ENCODE results near the gene PPP2R5A.
"Not testable (repeated sequence)": the region's sequence is repeated elsewhere in the genome, so short reads cannot be mapped to it uniquely, and the experiment has no call there.

PPP2R5A gene

DNA sequence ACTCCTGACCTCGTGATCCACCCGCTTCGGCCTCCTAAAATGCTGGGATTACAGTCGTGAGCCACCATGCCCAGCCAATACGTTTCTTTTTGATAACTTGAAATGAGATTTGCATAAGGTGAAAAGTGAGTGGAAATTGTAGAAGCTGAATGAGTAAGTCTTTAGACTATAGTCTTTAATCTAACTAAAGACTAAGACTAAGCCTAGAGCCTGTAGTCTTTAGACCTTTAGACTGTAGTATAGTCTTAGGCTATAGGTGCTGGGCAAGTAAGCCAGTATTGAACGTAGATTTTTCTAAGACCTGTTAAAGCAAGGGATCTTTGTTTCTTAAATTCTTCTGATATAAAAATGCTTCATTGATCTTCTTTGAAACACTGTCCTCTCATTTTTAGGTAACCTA lies 12.1 kb downstream of the PPP2R5A start:
- DNase-seq (ENCODE audit: low read depth, low spot score), result no peak

DNA sequence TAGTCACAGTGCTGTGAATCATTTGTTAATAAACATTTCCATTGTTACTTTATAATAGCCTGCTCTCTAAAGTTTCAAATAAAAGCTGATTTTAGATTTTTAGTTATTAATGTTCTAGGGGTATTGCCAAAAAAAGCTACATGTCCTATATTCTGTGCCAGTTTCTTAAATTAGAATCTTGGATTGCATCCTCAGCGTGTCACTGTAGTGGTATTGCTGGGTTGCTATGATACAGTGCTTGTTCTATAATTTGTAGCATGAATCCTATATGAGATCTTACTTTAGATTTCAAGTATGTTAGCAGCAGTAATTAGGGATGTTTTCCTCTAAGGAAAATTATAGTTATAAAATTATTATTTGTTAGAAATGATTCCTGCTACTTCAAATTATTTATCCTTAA lies 16.4 kb downstream of the PPP2R5A start:
- no peak for DNase-seq (ENCODE audit: low read depth, low spot score)

DNA sequence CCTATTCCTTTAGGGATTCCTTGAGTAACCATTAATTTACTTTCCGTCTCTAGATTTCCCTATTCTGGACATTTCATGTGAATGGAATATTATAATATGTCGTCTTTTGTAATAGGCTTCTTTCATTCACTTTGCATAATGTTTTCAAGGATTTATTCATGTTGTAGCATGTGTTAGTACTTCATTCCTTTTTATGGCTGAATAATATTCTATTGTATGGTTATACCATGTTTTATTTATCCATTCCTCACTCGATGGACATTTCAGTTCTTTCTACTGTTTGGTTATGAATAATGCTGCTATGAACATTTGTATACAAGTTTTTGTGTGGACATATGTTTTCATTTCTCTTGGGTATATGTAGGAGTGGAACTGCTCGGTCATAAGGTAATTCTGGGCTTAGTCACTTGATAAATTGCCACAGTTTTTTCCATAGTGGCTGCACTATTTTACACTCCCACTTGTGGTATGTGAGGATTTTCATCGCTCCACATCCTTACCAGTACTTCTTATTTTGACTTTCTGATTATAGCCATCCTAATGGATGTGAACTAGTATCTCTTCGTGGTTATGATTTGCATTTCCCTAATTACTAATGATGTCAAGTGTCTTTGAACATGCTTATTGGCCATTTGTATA lies 17.7 kb downstream of the PPP2R5A start:
- DNase-seq (ENCODE audit: low read depth, low spot score), result no peak

DNA sequence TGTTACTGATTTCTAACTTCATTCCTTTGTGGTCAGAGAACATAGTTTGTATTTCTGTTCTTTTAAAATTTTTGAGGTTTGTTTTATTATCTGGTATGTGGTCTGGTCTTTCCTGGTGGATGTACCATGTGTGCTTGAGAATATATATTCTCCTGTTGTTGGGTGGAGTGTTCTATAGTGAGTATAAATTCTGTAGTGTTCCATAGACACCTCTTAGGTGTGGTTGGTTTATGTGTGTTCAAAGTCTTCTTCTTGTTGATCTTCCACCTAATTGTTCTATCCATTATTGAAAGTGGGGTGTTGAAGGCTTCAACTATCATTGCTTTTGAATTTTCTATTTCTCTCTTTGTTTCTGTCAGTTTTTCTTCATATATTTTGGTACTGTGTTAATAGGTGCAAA lies 20.1 kb downstream of the PPP2R5A start:
- DNase-seq (ENCODE audit: low read depth, low spot score), result no peak

DNA sequence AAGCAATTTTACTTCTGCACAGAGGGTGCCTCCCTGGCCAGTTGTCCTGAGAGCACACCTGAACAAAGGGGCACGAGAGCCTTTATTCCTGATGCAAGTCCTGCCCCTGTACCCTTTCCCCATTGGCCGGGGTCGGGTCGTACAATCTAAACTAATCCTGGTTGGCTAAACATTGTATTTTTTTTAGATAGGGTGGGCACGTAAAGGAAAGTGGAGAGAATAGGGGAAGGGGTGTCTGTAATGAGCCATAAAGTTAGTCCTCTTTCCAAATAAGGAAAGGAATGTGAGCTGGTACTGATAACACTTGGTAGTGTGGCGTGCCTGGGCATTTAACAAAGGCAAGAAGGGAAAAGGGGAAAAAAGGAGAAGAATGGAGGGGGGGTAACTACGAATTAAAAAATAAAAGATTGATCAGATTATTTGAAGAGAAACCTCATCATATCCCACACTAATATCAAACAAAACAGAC lies 20.8 kb downstream of the PPP2R5A start:
- DNase-seq (ENCODE audit: low read depth, low spot score), result not testable (repeated sequence)

DNA sequence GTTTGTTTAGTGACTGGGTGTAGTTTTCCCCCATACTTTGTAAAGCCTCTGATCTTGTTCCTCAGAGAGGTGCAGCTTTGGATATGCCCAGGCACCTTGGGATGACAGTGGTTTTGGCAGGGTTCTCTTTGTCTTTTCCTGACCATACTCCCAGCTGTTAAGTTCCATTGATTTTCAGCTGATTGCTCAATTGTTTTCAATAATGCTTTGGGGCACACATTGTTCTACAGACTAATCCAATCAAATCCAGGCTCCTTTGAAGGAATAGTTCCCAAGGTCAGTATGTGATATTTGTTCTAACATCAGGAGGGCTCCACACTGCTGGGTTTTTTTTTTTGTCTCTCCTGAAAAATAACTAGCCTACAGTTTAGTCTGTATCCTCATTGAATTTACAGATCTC lies 24.8 kb downstream of the PPP2R5A start:
- DNase-seq (ENCODE audit: low read depth, low spot score), result no peak

DNA sequence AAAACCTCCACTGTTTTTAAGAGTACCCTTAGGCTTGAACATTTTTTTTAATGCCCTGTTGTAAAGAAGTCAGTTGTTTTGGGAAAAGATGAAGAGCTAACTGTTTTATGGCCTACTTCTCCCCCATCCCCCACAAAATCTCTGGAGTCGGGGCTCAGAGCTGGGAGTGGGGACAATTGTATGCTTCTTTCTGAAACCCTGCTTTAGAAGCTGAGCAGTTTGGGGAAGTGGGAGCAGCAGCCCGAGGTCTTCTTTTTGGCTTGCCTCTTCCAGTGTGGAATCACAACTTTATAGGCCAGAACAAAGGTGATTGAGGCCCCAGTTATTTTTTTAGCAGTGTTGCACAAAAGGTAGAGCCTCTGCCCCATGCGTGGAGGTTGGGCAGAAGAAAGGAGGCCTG lies 25.2 kb downstream of the PPP2R5A start:
- DNase-seq (ENCODE audit: low read depth, low spot score), result no peak

DNA sequence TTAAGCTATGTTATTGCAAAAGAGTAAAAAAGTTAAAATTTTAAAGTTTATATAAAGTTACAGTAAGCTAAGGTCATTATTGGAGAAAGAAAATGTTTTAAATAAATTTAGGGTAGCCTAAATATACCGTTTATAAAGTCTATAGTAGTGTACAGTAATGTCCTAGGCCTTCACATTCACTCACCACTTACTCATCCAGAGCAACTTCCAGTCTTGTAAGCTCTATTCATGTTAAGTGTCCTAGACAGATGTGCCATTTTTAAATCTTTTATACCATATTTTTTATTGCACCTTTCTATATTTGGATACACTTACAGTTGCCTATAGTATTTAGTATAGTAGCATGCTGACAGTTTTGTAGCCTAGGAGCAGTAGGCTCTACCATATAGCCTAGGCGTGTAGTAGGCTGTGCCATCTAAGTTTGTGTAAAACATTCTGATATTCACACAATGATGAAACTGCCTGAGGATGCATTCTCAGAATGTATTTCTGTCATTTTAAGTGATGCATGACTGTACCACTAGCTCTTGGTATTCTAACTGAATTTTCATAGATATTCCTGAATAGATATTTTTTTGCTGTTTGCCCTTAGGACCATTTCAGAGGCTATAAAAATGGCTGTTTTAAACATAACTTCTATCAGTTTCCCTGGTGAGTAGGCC lies 26.8 kb downstream of the PPP2R5A start:
- no peak for DNase-seq (ENCODE audit: low read depth, low spot score)

DNA sequence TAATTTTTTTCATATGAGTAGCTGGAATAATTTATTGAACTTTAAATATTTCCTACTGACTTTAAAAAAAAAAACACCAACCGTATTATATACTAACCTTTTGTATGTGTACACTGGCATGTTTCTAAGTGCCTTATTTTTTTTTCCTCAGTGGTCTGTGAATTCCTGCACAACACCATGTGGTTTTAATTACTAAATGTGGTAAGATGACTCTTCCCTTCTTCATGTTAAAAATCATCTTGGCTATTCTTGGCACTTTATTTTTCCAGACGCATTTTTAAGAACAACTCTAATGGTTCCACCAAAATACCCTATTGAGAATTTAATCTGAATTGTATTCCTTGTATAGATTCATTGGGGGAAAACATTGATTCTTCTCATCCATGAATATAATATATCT lies 28.4 kb downstream of the PPP2R5A start:
- DNase-seq (ENCODE audit: low read depth, low spot score), result no peak

DNA sequence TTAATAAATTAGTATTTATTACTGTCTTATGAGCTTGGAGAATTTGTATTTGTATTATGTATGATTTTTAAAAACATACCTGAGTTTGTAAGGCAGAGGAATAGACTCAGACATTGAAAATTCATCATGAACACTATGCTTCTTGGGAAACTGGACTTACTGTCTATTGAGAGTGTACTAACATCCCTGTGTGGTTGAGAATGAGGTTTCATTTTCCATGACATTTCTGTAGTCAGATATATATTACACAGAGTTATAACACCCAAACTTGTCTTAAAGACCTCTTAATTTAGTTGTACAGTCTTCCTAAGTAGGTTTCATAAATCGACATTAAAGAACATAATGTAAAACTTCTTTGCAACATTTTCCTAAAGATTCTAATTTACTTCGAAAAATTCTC lies 30.0 kb downstream of the PPP2R5A start:
- DNase-seq (ENCODE audit: low read depth, low spot score), result no peak

DNA sequence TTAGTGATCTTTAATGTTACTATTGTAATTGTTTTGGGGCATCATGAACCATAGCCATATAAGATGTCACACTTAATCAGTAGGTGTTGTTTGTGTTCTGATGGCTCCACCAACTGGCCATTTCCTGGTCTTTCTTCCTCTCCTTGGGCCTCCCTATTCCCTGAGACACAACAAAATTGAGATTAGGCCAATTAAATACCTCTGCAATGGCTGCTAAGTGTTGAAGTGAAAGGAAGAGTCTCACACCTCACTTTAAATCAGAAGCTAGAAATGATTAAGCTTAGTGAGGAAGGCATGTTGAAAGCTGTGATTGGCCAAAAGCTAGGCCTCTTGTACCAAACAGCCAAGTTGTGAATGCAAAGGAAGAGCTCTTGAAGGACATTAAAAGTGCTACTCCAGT lies 30.7 kb downstream of the PPP2R5A start:
- DNase-seq (ENCODE audit: low read depth, low spot score), result no peak

DNA sequence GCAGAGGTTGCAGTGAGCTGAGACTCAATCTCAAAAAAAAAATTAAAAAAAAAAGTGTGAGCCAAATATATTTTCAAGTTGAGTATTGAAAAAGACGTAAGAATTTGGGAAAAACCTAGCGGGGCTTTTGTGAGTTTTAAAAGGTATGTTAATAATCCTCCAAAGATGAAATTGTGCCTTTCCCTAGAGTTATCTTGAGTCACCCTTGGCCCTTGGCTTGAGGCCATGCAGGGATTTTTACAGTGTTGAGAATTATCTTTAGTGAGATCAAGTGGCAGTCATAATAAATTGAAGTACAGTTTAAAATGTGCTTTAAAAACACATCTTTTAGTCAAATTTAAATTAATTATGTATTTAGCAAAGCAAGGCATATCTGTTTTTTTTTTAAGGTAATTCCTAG lies 32.7 kb downstream of the PPP2R5A start:
- DNase-seq (ENCODE audit: low read depth, low spot score), result no peak

DNA sequence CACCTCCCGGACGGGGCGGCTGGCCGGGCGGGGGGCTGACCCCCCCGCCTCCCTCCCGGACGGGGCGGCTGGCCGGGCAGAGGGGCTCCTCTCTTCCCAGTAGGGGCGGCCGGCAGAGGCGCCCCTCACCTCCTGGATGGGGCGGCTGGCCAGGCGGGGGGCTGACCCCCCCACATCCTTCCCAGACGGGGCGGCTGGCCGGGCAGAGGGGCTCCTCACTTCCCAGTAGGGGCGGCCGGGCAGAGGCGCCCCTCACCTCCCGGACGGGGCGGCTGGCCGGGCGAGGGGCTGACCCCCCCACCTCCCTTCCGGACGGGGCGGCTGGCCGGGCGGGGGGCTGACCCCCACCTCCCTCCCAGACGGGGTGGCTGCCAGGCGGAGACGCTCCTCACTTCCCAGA lies 35.8 kb downstream of the PPP2R5A start:
- not testable (repeated sequence) for DNase-seq (ENCODE audit: low read depth, low spot score)

DNA sequence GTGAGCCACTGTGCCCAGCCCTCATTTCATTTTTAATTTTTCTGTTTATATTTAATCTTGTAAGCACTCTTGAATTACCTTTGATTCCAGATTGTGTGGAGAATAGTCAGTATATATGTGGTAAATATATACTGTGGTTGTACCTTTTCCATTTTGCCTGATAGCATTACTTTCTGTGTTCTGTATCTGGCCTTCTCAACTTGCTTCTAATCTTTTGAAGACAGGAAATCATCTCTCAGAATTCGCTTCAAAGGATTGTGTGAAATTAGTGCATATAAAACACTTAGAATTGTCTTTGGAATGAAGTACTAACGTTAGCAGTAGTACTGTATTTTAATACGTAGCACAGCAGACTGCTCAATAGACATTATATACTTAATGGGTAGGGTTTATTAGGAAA lies 37.9 kb downstream of the PPP2R5A start:
- no peak for DNase-seq (ENCODE audit: low read depth, low spot score)

DNA sequence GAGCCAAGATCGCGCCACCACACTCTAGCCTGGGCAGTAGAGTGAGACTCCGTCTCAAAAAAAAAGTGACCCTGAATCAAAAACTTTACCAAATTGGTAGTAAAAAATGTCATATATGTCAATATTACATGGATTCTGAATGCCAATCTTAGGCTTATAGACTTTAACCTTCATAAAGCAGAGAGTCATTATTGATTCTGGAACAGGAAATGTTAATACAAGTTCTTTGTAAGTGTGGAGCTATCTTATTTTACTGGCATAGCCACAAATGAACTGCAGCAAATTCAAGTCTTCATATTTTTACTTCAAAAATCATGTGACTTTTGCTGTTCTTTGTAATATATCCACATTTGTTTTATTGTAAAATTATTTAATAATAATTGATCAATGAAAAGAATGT lies 41.3 kb downstream of the PPP2R5A start:
- no peak for DNase-seq (ENCODE audit: low read depth, low spot score)

DNA sequence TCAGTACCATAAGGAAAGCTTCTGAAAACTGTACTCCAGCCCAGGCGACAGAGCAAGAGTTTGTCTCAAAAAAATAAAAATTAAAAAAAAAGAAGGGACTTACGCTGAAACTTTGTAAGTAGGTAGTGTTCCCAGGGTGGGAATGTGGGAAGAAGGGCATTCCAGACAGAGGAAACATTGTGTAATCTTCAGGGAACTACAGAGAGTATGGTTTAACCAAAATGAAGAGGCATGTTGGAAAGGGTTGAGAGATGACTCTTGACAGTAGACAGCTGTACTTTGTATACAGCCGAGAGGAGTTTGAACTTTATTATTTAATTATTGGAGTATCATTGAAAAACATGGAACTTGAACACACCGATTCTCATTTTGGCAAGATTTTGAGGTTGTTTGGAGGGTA lies 43.0 kb downstream of the PPP2R5A start:
- DNase-seq (ENCODE audit: low read depth, low spot score), result no peak

DNA sequence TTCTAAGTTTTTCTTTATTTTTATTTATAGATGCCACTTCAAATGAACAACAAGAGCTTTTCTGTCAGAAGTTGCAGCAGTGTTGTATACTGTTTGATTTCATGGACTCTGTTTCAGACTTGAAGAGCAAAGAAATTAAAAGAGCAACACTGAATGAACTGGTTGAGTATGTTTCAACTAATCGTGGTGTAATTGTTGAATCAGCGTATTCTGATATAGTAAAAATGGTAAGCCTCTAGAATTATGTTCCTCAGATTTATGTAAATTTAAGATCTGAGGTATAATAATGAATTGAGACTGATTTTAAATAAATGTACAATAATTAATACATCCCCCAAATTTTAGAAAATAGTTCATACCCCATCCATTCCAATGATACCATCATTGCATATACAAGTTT lies 43.9 kb downstream of the PPP2R5A start:
- DNase-seq (ENCODE audit: low read depth, low spot score), result no peak

DNA sequence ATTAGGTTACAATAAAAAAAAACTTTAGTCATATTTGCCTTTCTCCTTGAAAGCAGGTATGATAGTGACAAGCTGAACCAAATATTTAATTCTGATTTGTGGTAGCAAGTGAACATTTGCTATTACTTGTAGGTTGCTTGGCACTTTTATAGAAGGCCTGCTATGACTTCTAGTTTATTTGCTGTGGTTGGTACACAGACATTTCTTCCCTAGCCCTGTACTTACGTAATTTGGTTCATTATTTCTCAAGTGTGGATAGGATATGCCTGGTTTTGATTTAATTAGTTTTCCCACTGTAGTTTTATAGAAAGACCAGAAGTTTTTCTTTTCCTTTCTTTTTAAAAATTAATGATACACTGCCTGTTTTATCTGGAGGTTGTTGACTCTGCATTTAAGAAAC lies 55.9 kb downstream of the PPP2R5A start:
- no peak for DNase-seq (ENCODE audit: low read depth, low spot score)

DNA sequence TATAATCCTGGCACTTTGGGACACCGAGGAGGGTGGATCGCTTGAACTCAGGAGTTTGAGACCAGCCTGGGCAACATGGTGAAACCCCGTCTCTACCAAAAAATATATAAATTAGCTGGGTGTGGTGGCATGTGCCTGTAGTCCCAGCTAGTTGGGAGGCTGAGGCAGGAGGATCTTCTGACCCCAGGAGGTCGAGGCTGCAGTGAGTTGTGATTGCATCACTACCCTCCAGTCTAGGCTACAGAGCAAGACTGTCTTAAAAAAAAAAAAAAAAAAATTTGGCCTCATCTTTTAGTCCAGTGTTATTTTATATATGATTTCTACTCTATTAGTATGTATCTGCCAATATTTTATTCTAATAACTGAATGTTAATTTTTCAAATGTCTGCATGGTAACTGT lies 59.7 kb downstream of the PPP2R5A start:
- DNase-seq (ENCODE audit: low read depth, low spot score), result no peak

DNA sequence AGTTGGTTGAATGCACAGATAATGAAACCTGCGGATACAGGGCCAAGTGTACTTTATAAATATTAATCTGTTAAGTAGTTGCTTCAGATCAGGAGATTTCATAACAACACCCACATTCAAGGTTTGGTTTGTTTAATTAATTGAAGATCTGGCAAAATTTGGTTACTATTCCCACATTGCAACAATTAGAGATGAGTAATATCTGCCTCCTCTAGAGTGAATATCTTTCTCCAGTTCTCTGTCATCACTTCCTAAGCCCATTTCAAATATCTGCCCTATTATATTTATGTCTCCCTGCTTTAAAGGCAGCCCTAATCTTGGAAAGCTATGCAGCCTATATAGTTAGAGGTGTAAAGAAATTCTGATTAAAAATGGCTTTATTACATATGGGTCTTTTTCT lies 61.4 kb downstream of the PPP2R5A start:
- no peak for DNase-seq (ENCODE audit: low read depth, low spot score)

DNA sequence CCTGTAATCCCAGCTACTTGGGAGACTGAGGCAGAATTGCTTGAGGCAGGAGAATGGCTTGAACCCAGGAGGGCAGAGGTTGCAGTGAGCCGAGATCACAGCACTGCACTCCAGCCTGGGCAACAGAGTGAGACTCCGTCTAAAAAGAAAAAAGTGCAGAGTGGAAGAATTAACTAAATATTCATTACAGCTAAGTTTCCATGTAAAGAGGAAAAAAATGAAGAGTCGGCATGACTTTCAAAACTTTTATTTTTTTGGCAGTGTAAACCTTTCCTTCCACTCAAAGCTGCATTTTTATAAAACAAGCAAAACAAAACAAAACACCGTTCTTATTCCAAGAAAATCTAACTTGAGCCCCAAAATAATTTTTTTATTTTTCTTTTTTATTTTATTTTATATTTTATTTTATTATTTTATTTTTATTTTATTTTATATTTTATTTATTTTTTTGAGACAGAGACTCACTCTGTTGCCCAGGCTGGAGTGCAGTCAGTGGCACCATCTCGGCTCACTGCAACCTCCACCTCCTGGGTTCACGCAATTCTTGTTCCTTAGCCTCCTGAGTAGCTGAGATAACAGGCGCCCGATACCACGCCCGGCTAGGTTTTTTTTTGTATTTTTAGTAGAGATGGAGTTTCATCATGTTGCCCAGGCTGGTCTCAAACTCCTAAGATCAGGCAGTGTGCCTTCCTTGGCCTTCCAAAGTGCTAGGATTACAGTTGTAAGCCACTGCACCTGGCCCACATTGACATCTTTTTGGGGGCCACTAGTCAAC lies 66.6 kb downstream of the PPP2R5A start:
- no peak for DNase-seq (ENCODE audit: low read depth, low spot score)

DNA sequence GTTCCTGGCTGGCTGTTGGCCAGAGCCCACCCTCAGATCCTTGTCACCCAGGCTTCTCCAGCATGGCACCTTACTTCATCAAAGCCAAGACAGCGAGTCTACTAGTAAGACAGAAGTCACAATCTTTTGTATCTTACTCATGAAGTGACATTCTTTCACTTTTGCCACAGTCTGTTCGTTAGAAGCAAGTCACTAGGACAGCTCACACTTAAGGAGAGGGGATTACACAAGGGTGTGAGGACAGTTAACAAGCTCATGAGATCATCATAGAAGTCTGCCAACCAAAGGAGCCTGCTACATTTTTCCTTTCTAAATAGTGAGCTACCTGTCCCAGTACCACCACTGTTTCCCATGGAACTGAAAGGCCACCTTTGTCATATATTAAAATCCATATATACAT lies 68.0 kb downstream of the PPP2R5A start:
- no peak for DNase-seq (ENCODE audit: low read depth, low spot score)

DNA sequence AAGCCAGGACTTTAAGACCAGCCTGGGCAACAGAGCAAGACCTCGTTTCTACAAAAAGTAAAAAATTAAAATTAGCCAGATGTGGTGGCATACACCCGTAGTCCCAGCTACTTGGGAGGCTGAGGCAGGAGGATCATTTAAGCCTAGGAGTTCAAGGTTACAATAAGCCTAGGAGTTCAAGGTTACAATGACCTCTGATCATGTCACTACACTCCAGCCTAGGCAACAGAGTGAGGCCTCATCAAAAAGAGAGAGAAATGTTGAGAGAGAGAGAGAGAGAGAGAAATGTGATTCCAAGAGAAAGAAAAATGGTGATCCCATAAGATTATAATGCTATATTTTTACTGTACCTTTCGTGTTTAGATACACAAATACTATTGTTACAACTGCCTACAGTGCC lies 69.3 kb downstream of the PPP2R5A start:
- no peak for DNase-seq (ENCODE audit: low read depth, low spot score)
